ENCODE data around the gene LIPC. TPM values are rescaled to one million over a fixed set of nuclear protein-coding genes. Genes with fewer than 3 reads are reported as not detected.

The LIPC gene
- total RNA-seq, 2 donors from 2014 or later = 0.17 to 0.26 TPM

GRCh38 chr15:58448331-58448730 is 16.5 kb downstream of the LIPC start:
- Mint-ChIP-seq H3K4me1 (peaks cover 4% of the 10 kb centered on the region), H3K36me3 (ENCODE audit: low read depth) (no peaks in the 10 kb centered on the region), H3K27me3 (no peaks in the 10 kb centered on the region), H3K4me3 (no peak overlapping the region), H3K27ac (peak overlapping the region; percentile 11), H3K9me3 (no peaks in the 10 kb centered on the region)
- no peak for ATAC-seq (replicated peaks)

GRCh38 chr15:58448906-58449305 is 17.1 kb downstream of the LIPC start:
- H3K4me1 Mint-ChIP-seq = peaks cover 4% of the 10 kb centered on the region
- H3K27ac Mint-ChIP-seq = peak overlapping the region; percentile 11
- no peaks in the 10 kb centered on the region for H3K27me3 Mint-ChIP-seq
- H3K36me3 Mint-ChIP-seq (ENCODE audit: low read depth) = no peaks in the 10 kb centered on the region
- ATAC-seq (replicated peaks) = no peak
- H3K4me3 Mint-ChIP-seq = no peak overlapping the region
- no peaks in the 10 kb centered on the region for H3K9me3 Mint-ChIP-seq

- Mint-ChIP-seq H3K9me3 (no peaks in the 10 kb centered on the region), H3K4me3 (no peak overlapping the region), H3K27me3 (no peaks in the 10 kb centered on the region), H3K27ac (no peak overlapping the region), H3K4me1 (peaks cover 13% of the 10 kb centered on the region), H3K36me3 (ENCODE audit: low read depth) (no peaks in the 10 kb centered on the region)
- no peak for ATAC-seq (replicated peaks)
These were observed 20.0 kb downstream of the LIPC start for GRCh38 chr15:58451826-58452225.

- no peaks in the 10 kb centered on the region for H3K36me3 Mint-ChIP-seq (ENCODE audit: low read depth)
- peak overlapping the region; percentile 36 for H3K27ac Mint-ChIP-seq
- ATAC-seq (replicated peaks) = no peak
- H3K9me3 Mint-ChIP-seq = no peaks in the 10 kb centered on the region
- peaks cover 15% of the 10 kb centered on the region for H3K4me1 Mint-ChIP-seq
- no peaks in the 10 kb centered on the region for H3K27me3 Mint-ChIP-seq
- H3K4me3 Mint-ChIP-seq = no peak overlapping the region
These were observed 21.0 kb downstream of the LIPC start for GRCh38 chr15:58452775-58453174.

DNA sequence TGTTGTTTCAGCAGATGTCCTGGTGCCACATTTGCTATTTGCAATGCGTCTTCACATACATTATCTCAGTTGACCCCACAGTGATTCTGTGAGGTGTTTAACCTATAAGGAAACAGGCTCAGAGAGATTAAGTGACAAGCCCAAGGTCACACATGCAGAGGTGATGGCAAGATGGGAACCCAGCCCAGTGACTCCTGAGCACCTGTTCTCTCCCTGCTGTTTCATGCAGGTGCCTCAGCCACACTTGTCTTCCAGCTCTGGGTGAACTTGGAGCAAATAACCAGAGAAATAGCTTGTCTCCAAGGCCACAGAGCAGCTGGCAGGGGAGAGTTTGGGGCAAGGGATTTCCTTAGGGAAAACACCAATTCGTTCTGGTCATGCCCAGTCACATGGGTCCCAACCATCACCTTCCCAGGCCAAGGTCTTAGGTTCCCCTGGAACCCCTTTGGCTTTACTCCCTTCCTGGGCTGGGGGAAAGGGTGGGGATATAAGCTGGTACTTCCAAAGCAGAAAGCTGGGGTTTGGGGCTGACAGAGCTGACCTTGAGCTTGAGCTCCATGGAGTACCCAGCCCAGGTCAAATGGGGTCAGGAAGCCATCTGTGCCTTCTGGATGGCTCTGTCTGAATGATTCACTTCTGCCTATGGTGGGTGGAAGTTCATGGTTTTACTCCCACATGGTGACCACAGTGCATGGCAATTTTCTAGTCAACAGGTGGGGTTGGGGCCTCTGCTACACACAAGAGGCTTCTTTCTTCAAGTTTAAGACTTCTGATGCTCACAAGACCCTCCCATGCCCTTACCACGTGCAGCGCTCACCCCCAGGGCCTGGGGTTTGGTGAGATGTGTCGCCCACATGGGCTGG is 22.4 kb downstream of the LIPC start:
- Mint-ChIP-seq H3K9me3 (no peaks in the 10 kb centered on the region), H3K4me1 (peaks cover 27% of the 10 kb centered on the region), H3K4me3 (peak overlapping the region; percentile 51), H3K27ac (peak overlapping the region; percentile 76), H3K27me3 (no peaks in the 10 kb centered on the region), H3K36me3 (ENCODE audit: low read depth) (no peaks in the 10 kb centered on the region)
- peak; percentile 85 for ATAC-seq (replicated peaks)

GRCh38 chr15:58454950-58455401 is 23.2 kb downstream of the LIPC start:
- H3K36me3 Mint-ChIP-seq (ENCODE audit: low read depth) = no peaks in the 10 kb centered on the region
- H3K4me3 Mint-ChIP-seq = peak overlapping the region; percentile 51
- peak overlapping the region; percentile 76 for H3K27ac Mint-ChIP-seq
- H3K4me1 Mint-ChIP-seq = peaks cover 27% of the 10 kb centered on the region
- H3K9me3 Mint-ChIP-seq = no peaks in the 10 kb centered on the region
- ATAC-seq (replicated peaks) = no peak
- no peaks in the 10 kb centered on the region for H3K27me3 Mint-ChIP-seq

GRCh38 chr15:58457466-58457965 is 25.7 kb downstream of the LIPC start:
- Mint-ChIP-seq H3K27ac (peak overlapping the region; percentile 9), H3K4me3 (peak overlapping the region; percentile 13), H3K27me3 (no peaks in the 10 kb centered on the region), H3K9me3 (no peaks in the 10 kb centered on the region), H3K4me1 (peaks cover 35% of the 10 kb centered on the region), H3K36me3 (ENCODE audit: low read depth) (no peaks in the 10 kb centered on the region)
- ATAC-seq (replicated peaks) = peak; percentile 79

DNA sequence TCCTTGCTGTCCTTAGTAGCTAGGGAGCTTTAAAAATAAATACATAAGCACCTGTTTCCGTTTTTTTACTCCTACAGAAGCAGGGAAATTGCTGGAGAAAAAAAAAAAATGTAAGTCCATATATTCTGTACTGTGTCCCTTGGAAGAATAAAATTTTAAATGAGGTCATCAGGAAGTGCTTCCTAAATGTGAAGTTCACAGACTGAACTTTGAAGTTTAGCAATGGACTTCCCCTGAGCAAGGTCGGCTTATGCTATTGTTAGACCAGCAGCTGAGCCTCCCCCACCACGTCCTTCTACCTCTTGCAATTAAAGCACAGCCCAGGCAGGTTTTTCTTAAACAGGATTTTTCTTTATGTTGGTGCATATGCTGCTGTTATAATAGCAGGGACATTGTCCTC is 26.3 kb downstream of the LIPC start:
- peak overlapping the region; percentile 9 for H3K27ac Mint-ChIP-seq
- ATAC-seq (replicated peaks) = no peak
- H3K9me3 Mint-ChIP-seq = no peaks in the 10 kb centered on the region
- peak overlapping the region; percentile 13 for H3K4me3 Mint-ChIP-seq
- H3K36me3 Mint-ChIP-seq (ENCODE audit: low read depth) = no peaks in the 10 kb centered on the region
- no peaks in the 10 kb centered on the region for H3K27me3 Mint-ChIP-seq
- H3K4me1 Mint-ChIP-seq = peaks cover 37% of the 10 kb centered on the region

DNA sequence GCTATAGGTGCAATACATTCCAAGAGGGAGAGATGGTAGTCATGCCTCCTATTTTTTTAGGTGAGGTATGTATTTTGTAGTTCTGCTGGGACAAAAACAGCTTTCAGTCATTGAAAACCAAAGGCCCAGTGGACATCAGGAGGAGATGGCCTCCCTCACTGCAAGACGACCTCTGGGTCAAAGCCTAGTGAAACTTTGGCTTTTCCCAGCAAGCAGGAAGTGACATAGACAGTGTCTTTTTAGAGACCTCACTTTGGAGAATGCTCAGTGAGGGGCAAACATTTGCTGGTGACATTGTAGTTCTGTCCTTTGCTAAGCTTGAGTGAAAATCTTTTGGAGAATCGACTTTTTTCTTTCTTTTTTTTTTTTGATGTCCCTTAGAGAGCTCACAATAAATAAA is 27.3 kb downstream of the LIPC start:
- H3K4me3 Mint-ChIP-seq = no peak overlapping the region
- no peak overlapping the region for H3K27ac Mint-ChIP-seq
- no peaks in the 10 kb centered on the region for H3K27me3 Mint-ChIP-seq
- H3K9me3 Mint-ChIP-seq = no peaks in the 10 kb centered on the region
- ATAC-seq (replicated peaks) = no peak
- no peaks in the 10 kb centered on the region for H3K36me3 Mint-ChIP-seq (ENCODE audit: low read depth)
- peaks cover 44% of the 10 kb centered on the region for H3K4me1 Mint-ChIP-seq

DNA sequence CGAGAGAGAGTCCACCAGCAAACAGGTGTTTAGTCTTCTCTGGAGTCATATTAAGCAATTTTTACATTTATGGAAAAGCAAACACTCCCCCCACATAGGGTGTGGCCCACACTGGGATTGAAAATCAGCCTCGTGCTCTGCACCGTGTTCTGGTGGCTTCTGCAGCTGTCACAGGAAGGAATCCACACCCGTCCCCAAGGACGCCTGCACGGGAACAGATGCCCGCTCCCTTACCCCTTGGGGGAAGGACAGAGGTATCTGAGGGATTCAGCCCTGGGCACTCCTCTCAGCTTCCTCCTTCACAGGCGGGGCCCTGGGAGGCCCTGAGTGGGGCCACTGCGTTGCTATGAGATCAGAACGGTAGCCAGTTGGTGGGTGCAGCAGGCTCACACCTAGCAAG is 27.8 kb downstream of the LIPC start:
- Mint-ChIP-seq H3K27ac (no peak overlapping the region), H3K4me1 (peaks cover 41% of the 10 kb centered on the region), H3K36me3 (ENCODE audit: low read depth) (no peaks in the 10 kb centered on the region), H3K9me3 (no peaks in the 10 kb centered on the region), H3K27me3 (no peaks in the 10 kb centered on the region), H3K4me3 (no peak overlapping the region)
- no peak for ATAC-seq (replicated peaks)

GRCh38 chr15:58460116-58460790 is 28.5 kb downstream of the LIPC start:
- peak overlapping the region; percentile 28 for H3K27ac Mint-ChIP-seq
- no peaks in the 10 kb centered on the region for H3K36me3 Mint-ChIP-seq (ENCODE audit: low read depth)
- no peaks in the 10 kb centered on the region for H3K9me3 Mint-ChIP-seq
- no peak overlapping the region for H3K4me3 Mint-ChIP-seq
- H3K27me3 Mint-ChIP-seq = no peaks in the 10 kb centered on the region
- ATAC-seq (replicated peaks) = no peak
- peaks cover 35% of the 10 kb centered on the region for H3K4me1 Mint-ChIP-seq

- Mint-ChIP-seq H3K9me3 (no peaks in the 10 kb centered on the region), H3K4me1 (peaks cover 35% of the 10 kb centered on the region), H3K4me3 (no peak overlapping the region), H3K27me3 (no peaks in the 10 kb centered on the region), H3K36me3 (ENCODE audit: low read depth) (no peaks in the 10 kb centered on the region), H3K27ac (peak overlapping the region; percentile 28)
- ATAC-seq (replicated peaks) = no peak
These were observed 29.1 kb downstream of the LIPC start for GRCh38 chr15:58460872-58461271.

GRCh38 chr15:58462547-58462946 is 30.8 kb downstream of the LIPC start:
- Mint-ChIP-seq H3K27me3 (no peaks in the 10 kb centered on the region), H3K9me3 (no peaks in the 10 kb centered on the region), H3K36me3 (ENCODE audit: low read depth) (no peaks in the 10 kb centered on the region), H3K27ac (peak overlapping the region; percentile 76), H3K4me1 (peaks cover 31% of the 10 kb centered on the region), H3K4me3 (no peak overlapping the region)
- ATAC-seq (replicated peaks) = no peak

- peak overlapping the region; percentile 76 for H3K27ac Mint-ChIP-seq
- no peaks in the 10 kb centered on the region for H3K9me3 Mint-ChIP-seq
- no peak overlapping the region for H3K4me3 Mint-ChIP-seq
- peak; percentile 56 for ATAC-seq (replicated peaks)
- no peaks in the 10 kb centered on the region for H3K36me3 Mint-ChIP-seq (ENCODE audit: low read depth)
- H3K4me1 Mint-ChIP-seq = peaks cover 25% of the 10 kb centered on the region
- no peaks in the 10 kb centered on the region for H3K27me3 Mint-ChIP-seq
These were observed 31.3 kb downstream of the LIPC start for GRCh38 chr15:58462973-58463663.
